ENCODE results near the gene COBL. TPM values are rescaled to one million over a fixed set of nuclear protein-coding genes. Genes with fewer than 3 reads are reported as not detected.

The COBL gene
- total and polyA plus RNA-seq, 10 of the 15 experiments (the other 5 are each of a cell fraction or from before 2014, with no cell fraction given) = 0.21 TPM; not detected in 9

DNA sequence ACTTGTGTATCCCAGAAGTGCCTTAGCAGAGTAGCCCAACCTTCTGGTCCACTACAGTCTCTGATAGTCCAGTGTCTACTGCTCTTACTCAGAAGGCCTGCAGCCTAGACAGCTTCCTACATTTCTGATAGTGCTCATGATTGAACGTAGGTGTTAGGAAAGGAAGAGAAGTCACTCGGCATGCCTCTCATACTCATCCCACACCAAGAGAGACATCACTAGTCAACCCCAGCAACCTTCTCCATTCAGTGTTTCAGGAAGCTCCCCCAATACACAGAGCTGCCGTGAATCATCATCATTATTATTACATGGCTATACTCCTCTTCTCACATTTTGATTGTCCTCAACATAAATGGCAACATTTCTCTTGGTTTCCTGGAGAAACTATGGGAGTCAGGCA lies 166.4 kb downstream of the COBL start:
- DNase-seq (ENCODE audit: low read depth, low spot score) (no peak), FAIRE-seq (no peak), ATAC-seq (no peak)
- Histone ChIP-seq H3K79me2 (ENCODE audit: control insufficient read depth, insufficient read depth, low read length) (no peaks in the 10 kb centered on the region), H3K4me1 (ENCODE audit: control insufficient read depth, insufficient read depth, low read length) (no peaks in the 10 kb centered on the region), H3K4me2 (ENCODE audit: control insufficient read depth, insufficient read depth) (no peak overlapping the region), H3K36me3 (ENCODE audit: control insufficient read depth in 2 of 2, insufficient read depth in 2 of 2, low read length in 1 of 2) (no peaks in the 10 kb centered on the region), H3K9ac (ENCODE audit: control insufficient read depth, insufficient read depth, low read length) (no peak overlapping the region), H4K20me1 (ENCODE audit: control insufficient read depth, insufficient read depth) (no peaks in the 10 kb centered on the region), H3K27me3 (replicated peaks in 1 of 2; ENCODE audit: control insufficient read depth in 2 of 2, insufficient read depth in 2 of 2, low read length in 1 of 2) (0 out of 4 replicates have a peak, but pooled peaks cover 0 to 2% of the 10 kb centered on the region in 2 experiments), H3K4me3 (no peak overlapping the region), H3K27ac (ENCODE audit: control insufficient read depth, insufficient read depth) (no peak overlapping the region), H3K9me3 (replicated peaks; ENCODE audit: control insufficient read depth, insufficient read depth, low read length) (no peaks in the 10 kb centered on the region; the same call in 2 of the 3 replicates), H2AFZ (ENCODE audit: control insufficient read depth, low read depth, low read length) (no peak overlapping the region)
- BruUV-seq (replicated peaks) = no TSS peak
- ChIA-PET POLR2A (no interaction called here), CTCF (interaction anchor here (0.6 kb wide), 1 partner anchor 11 kb away, joined by 3 read pairs; no protein-coding TSS in a partner anchor), RAD21 (ENCODE audit: unreplicated experiment) (no interaction called here), SMC1A (ENCODE audit: uncharacterized antibody, unreplicated experiment) (interaction anchor here (1.2 to 3.7 kb wide), 2 partner anchors 11 to 143 kb away, joined by 5 to 15 read pairs; no protein-coding TSS in a partner anchor)
- WGBS (ENCODE audit: insufficient coverage, insufficient replicate concordance, low lambda C conversion rate, missing lambda C conversion rate) = 14% methylated on average over 3 of the region's 3 CpGs
- in situ Hi-C loops (cut with MboI) (loop anchor here (10.0 kb wide), 2 partner anchors 685 to 945 kb away; no protein-coding TSS in a partner anchor), intact Hi-C loops (cut with micrococcal nuclease; ENCODE audit: unreplicated experiment) (no loop called here)
- TF ChIP-seq SMAD5 (IDR thresholded peaks at IDR 0.05; ENCODE audit: low read depth) (no peak), CBFB (IDR thresholded peaks at IDR 0.05; ENCODE audit: low read depth) (no peak), BCL11A (IDR thresholded peaks at IDR 0.05; ENCODE audit: low read depth, low read length) (no peak), SPI1 (IDR thresholded peaks at IDR 0.05; ENCODE audit: borderline replicate concordance, insufficient read depth, low read depth, low read length) (no peak), EGR1 (IDR thresholded peaks at IDR 0.05; ENCODE audit: borderline replicate concordance in 1 of 2, low read depth in 2 of 2, low read length in 2 of 2) (no peak), NRF1 (conservative IDR thresholded peaks at IDR 0.05; ENCODE audit: low read depth, low read length) (no peak), BACH1 (IDR thresholded peaks at IDR 0.05; ENCODE audit: borderline replicate concordance) (no peak), RB1 (IDR thresholded peaks at IDR 0.05; ENCODE audit: borderline replicate concordance) (no peak), BHLHE40 (IDR thresholded peaks at IDR 0.05; ENCODE audit: borderline replicate concordance in 1 of 2, low read depth in 2 of 2, low read length in 1 of 2) (no peak), RCOR1 (conservative IDR thresholded peaks at IDR 0.05; ENCODE audit: low read depth, low read length) (no peak), PAX8 (IDR thresholded peaks at IDR 0.05) (no peak), RFX5 (IDR thresholded peaks at IDR 0.05; ENCODE audit: low read depth, low read length) (no peak), ZBTB40 (IDR thresholded peaks at IDR 0.05; ENCODE audit: borderline replicate concordance) (no peak), STAT3 (IDR thresholded peaks at IDR 0.05; ENCODE audit: low read depth, low read length) (no peak), SP1 (IDR thresholded peaks at IDR 0.05; ENCODE audit: low read depth, low read length) (no peak)
- TF ChIP-seq, protein P1, sequence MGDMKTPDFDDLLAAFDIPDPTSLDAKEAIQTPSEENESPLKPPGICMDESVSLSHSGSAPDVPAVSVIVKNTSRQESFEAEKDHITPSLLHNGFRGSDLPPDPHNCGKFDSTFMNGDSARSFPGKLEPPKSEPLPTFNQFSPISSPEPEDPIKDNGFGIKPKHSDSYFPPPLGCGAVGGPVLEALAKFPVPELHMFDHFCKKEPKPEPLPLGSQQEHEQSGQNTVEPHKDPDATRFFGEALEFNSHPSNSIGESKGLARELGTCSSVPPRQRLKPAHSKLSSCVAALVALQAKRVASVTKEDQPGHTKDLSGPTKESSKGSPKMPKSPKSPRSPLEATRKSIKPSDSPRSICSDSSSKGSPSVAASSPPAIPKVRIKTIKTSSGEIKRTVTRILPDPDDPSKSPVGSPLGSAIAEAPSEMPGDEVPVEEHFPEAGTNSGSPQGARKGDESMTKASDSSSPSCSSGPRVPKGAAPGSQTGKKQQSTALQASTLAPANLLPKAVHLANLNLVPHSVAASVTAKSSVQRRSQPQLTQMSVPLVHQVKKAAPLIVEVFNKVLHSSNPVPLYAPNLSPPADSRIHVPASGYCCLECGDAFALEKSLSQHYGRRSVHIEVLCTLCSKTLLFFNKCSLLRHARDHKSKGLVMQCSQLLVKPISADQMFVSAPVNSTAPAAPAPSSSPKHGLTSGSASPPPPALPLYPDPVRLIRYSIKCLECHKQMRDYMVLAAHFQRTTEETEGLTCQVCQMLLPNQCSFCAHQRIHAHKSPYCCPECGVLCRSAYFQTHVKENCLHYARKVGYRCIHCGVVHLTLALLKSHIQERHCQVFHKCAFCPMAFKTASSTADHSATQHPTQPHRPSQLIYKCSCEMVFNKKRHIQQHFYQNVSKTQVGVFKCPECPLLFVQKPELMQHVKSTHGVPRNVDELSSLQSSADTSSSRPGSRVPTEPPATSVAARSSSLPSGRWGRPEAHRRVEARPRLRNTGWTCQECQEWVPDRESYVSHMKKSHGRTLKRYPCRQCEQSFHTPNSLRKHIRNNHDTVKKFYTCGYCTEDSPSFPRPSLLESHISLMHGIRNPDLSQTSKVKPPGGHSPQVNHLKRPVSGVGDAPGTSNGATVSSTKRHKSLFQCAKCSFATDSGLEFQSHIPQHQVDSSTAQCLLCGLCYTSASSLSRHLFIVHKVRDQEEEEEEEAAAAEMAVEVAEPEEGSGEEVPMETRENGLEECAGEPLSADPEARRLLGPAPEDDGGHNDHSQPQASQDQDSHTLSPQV (IDR thresholded peaks at IDR 0.05) = no peak

Measured in GM12878 (cell line).